H1 (cell line): Measurements from ENCODE around the gene OXA1L.

Source experiments
- ATF3 ChIP-seq: IDR thresholded peaks from 2 replicates; pipeline ENCODE4 v1.6.1; 2011; ENCODE audit warnings: low read depth, mild to moderate bottlenecking, low read length; ENCODE audit not compliant: insufficient read depth
- CEBPB ChIP-seq: IDR thresholded peaks from 2 replicates; pipeline ENCODE4 v1.6.1; 2012; ENCODE audit warnings: low read depth, low read length
- HDAC6 ChIP-seq: IDR thresholded peaks from one replicate; pipeline ENCODE4 v1.7.1; 2012; ENCODE audit warnings: low read depth, mild to moderate bottlenecking, inconsistent platforms, low read length, moderate library complexity
- JUND ChIP-seq: IDR thresholded peaks from 2 replicates; pipeline ENCODE4 v1.6.1; 2011; ENCODE audit warnings: mild to moderate bottlenecking, improper control_type of control experiment, low read length
- MAFK ChIP-seq: IDR thresholded peaks from 2 replicates; pipeline ENCODE4 v1.6.1; 2012; ENCODE audit warnings: low read depth, mild to moderate bottlenecking, improper control_type of control experiment, low read length
- POLR2AphosphoS5 ChIP-seq: IDR thresholded peaks from 2 replicates; pipeline ENCODE4 v1.6.1; 2011; ENCODE audit warnings: low read depth, low read length
- RAD21 ChIP-seq, 2 experiments: IDR thresholded peaks in 1 of 2; conservative IDR thresholded peaks in 1 of 2; 2 replicates each; pipeline ENCODE4 v1.6.1; 2011; ENCODE audit warnings: low read depth in 2 of 2, low read length in 2 of 2, improper control_type of control experiment in 1 of 2, inconsistent platforms in 1 of 2, mild to moderate bottlenecking in 1 of 2, moderate library complexity in 1 of 2
- TBP ChIP-seq: IDR thresholded peaks from 2 replicates; pipeline ENCODE4 v1.6.1; 2011; ENCODE audit warnings: low read depth, low read length, improper control_type of control experiment
- YY1 ChIP-seq: IDR thresholded peaks from 2 replicates; pipeline ENCODE4 v1.6.1; 2011; ENCODE audit warnings: low read depth, mild to moderate bottlenecking, low read length
- TF ChIP-seq, protein P1 (sequence below), 3 experiments: IDR thresholded peaks; 1 replicate in 2 of 3; 2 replicates in 1 of 3; pipeline versions ENCODE4 v1.5.1 to v1.6.1; 2011; ENCODE audit warnings: low read length in 3 of 3, mild to moderate bottlenecking in 3 of 3, inconsistent platforms in 2 of 3, low read depth in 1 of 3, moderate library complexity in 1 of 3; ENCODE audit not compliant: insufficient read depth in 1 of 3; ENCODE audit errors: control extremely low read depth in 1 of 3

DNA sequence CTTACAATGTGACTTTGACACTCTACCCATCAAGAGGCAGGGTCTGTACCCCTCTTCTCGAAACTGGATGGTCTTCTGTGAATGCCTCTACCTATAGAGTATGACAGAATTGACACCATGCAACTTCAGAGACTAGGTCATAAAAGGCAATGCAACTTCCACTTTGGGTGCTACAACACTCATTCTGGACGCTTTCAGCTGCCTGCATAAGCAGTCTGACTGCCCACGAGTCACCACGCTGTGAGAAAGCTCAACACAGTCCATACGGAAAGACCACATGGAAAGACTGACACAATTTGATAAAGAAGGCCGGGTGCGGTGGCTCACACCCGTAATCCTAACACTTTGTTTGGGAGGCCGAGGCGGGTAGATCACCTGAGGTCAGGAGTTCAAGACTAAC lies 33.9 kb downstream of the OXA1L start:
- TF ChIP-seq ATF3 = no peak
- no peak for TF ChIP-seq POLR2AphosphoS5
- no peak for TF ChIP-seq YY1
- no peak for TF ChIP-seq RAD21 (IDR thresholded peaks at IDR 0.05 in 1 of 2, conservative IDR thresholded peaks at IDR 0.05 in 1 of 2; ENCODE audit: low read depth in 2 of 2, low read length in 2 of 2)
- TF ChIP-seq, protein P1, sequence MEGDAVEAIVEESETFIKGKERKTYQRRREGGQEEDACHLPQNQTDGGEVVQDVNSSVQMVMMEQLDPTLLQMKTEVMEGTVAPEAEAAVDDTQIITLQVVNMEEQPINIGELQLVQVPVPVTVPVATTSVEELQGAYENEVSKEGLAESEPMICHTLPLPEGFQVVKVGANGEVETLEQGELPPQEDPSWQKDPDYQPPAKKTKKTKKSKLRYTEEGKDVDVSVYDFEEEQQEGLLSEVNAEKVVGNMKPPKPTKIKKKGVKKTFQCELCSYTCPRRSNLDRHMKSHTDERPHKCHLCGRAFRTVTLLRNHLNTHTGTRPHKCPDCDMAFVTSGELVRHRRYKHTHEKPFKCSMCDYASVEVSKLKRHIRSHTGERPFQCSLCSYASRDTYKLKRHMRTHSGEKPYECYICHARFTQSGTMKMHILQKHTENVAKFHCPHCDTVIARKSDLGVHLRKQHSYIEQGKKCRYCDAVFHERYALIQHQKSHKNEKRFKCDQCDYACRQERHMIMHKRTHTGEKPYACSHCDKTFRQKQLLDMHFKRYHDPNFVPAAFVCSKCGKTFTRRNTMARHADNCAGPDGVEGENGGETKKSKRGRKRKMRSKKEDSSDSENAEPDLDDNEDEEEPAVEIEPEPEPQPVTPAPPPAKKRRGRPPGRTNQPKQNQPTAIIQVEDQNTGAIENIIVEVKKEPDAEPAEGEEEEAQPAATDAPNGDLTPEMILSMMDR (IDR thresholded peaks at IDR 0.05; ENCODE audit: control extremely low read depth in 1 of 3, insufficient read depth in 1 of 3, low read depth in 1 of 3, low read length in 3 of 3) = no peak
- no peak for TF ChIP-seq TBP
- no peak for TF ChIP-seq CEBPB
- TF ChIP-seq MAFK = no peak
- TF ChIP-seq HDAC6 = no peak
- TF ChIP-seq JUND = no peak
